ENCODE data around the gene ECSIT.
A peak's percentile ranks its signal among the peaks of the same experiment; 100 is the strongest.
"Not testable (repeated sequence)": the region's sequence is repeated elsewhere in the genome, so short reads cannot be mapped to it uniquely, and the experiment has no call there.

Gene ECSIT

GRCh38 chr19:11528551-11529341 is at the start of gene ECSIT:
TSS of gene ECSIT (minus strand) at chr19:11529134. CDS start at chr19:11519170, 9,964 bp downstream.
- H2AFZ ChIP-seq (ENCODE audit: low read depth, low read length), result peak within 1 kb of the TSS; percentile 90
- no peaks in the 10 kb centered on the region for H3K9me3 ChIP-seq (ENCODE audit: low read length)
- peaks cover 5% of the 10 kb centered on the region for H3K4me1 ChIP-seq (ENCODE audit: insufficient read depth, low read length)
- peak within 1 kb of the TSS; percentile 92 for H3K4me3 ChIP-seq (ENCODE audit: low read length)
- no peaks in the 10 kb centered on the region for H3K27me3 ChIP-seq (ENCODE audit: insufficient read depth, low read length)
- no peaks in the 10 kb centered on the region for H3K36me3 ChIP-seq (ENCODE audit: insufficient read depth, low read length)

DNA sequence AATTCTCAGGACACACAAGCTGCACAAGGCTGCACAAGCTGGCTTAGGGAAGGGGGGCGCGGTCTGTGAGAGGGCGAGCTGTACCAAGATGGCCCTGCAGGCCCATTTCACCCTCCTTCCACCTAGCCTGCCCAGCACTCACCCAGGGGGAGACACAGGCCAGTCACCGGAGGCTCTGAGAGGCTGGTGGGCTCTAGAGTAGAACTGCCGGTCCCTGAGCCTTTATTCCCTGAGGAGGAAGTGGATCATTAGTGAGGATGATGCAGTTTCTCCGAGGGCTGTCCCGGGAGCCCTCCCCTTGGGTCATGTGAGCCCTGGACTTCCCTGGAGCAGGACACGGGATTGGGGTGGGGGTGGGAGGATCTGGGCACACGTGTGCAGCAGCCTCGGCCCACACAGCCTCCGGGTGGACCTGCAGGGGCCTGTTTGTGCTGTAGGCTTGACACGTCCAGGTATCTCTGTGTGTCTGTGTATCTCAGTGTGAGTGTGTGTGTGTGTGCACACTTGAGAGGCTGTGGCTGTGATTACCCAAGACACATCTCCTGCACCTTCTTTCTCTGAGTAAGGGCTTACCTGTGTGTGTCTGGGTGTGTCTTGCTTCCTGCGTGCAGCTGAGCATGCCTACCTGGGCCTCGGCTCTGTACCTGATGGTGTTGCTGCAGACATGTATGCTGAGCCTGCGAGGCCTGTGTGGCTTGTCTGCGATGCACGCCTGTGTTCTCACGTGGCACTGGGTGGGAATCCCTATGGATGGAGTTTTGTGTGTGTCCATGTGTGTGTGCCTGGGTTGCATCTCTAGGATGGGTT is 48.7 kb upstream of the ECSIT start, which contains the start of gene ACP5:
Gene ACP5, minus strand, starts transcription at position 195 of the 807 bp plus-strand sequence. CDS start 328 bp downstream, outside the sequence.
- Histone ChIP-seq H3K4me1 (ENCODE audit: insufficient read depth, low read length) (peaks cover 9% of the 10 kb centered on the region), H3K36me3 (ENCODE audit: insufficient read depth, low read length) (no peaks in the 10 kb centered on the region), H3K27me3 (ENCODE audit: insufficient read depth, low read length) (no peaks in the 10 kb centered on the region), H2AFZ (ENCODE audit: low read depth, low read length) (no peak within 1 kb of the TSS), H3K9me3 (ENCODE audit: low read length) (no peaks in the 10 kb centered on the region), H3K4me3 (ENCODE audit: low read length) (no peak within 1 kb of the TSS)

GRCh38 chr19:11576227-11576626 is 47.3 kb upstream of the ECSIT start:
- Histone ChIP-seq H3K4me1 (ENCODE audit: insufficient read depth, low read length) (peaks cover 9% of the 10 kb centered on the region), H3K36me3 (ENCODE audit: insufficient read depth, low read length) (no peaks in the 10 kb centered on the region), H3K27me3 (ENCODE audit: insufficient read depth, low read length) (no peaks in the 10 kb centered on the region), H2AFZ (ENCODE audit: low read depth, low read length) (no peak overlapping the region), H3K4me3 (ENCODE audit: low read length) (no peak overlapping the region), H3K9me3 (ENCODE audit: low read length) (no peaks in the 10 kb centered on the region)

DNA sequence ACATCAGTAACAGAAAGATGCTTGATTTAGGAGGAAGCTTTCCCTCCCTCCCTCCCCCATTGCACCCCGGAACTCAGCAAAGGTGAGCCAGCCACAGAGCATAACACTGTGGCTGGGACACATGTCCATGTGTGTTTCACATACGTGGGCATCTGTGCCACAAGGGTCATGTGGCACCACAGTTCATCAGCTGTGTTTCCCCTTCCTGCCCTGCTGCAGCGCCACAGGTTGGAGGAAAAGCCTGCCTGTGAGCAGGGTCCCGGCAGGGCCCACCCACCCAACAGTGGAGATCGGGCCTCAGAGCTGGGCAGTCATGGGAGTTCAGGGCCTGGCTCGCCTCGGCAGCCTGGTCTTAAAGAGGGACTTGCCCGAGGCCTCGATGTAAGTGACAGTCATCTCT is 45.8 kb upstream of the ECSIT start:
- no peaks in the 10 kb centered on the region for H3K27me3 ChIP-seq (ENCODE audit: insufficient read depth, low read length)
- no peaks in the 10 kb centered on the region for H3K9me3 ChIP-seq (ENCODE audit: low read length)
- H3K36me3 ChIP-seq (ENCODE audit: insufficient read depth, low read length), result no peaks in the 10 kb centered on the region
- peaks cover 9% of the 10 kb centered on the region for H3K4me1 ChIP-seq (ENCODE audit: insufficient read depth, low read length)
- H3K4me3 ChIP-seq (ENCODE audit: low read length), result no peak overlapping the region
- H2AFZ ChIP-seq (ENCODE audit: low read depth, low read length), result no peak overlapping the region

DNA sequence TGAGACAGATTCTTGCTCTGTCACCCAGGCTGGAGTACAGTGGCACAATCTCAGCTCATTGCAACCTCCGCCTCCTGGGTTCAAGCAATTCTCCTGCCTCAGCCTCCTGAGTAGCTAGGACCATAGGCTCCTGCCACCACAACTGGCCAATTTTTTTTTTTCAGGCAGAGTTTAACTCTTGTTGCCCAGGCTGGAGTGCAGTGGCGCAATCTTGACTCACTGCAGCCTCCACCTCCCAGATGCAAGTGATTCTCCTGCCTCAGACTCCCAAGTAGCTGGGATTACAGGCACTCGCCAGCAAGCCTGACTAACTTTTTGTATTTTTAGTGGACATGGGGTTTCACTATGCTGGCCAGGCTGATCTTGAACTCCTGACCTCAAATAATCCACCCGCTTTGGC is 44.8 kb upstream of the ECSIT start:
- H3K27me3 ChIP-seq (ENCODE audit: insufficient read depth, low read length); H3K36me3 ChIP-seq (ENCODE audit: insufficient read depth, low read length); H3K4me3 ChIP-seq (ENCODE audit: low read length); H3K9me3 ChIP-seq (ENCODE audit: low read length); H2AFZ ChIP-seq (ENCODE audit: low read depth, low read length); H3K4me1 ChIP-seq (ENCODE audit: insufficient read depth, low read length): not testable (repeated sequence)

GRCh38 chr19:11573354-11573753 is 44.4 kb upstream of the ECSIT start:
- not testable (repeated sequence) for H3K36me3 ChIP-seq (ENCODE audit: insufficient read depth, low read length); H3K4me3 ChIP-seq (ENCODE audit: low read length); H3K27me3 ChIP-seq (ENCODE audit: insufficient read depth, low read length)

GRCh38 chr19:11570039-11570462 is 41.1 kb upstream of the ECSIT start:
- H3K36me3 ChIP-seq (ENCODE audit: insufficient read depth, low read length), result no peaks in the 10 kb centered on the region
- no peaks in the 10 kb centered on the region for H3K4me1 ChIP-seq (ENCODE audit: insufficient read depth, low read length)
- no peak overlapping the region for H3K4me3 ChIP-seq (ENCODE audit: low read length)
- no peaks in the 10 kb centered on the region for H3K9me3 ChIP-seq (ENCODE audit: low read length)
- H2AFZ ChIP-seq (ENCODE audit: low read depth, low read length), result no peak overlapping the region
- no peaks in the 10 kb centered on the region for H3K27me3 ChIP-seq (ENCODE audit: insufficient read depth, low read length)

More at GRCh38 chr19:11573354-11573753, 44.4 kb upstream of the ECSIT start:
- not testable (repeated sequence) for H3K9me3 ChIP-seq (ENCODE audit: low read length); H2AFZ ChIP-seq (ENCODE audit: low read depth, low read length); H3K4me1 ChIP-seq (ENCODE audit: insufficient read depth, low read length)

- no peak overlapping the region for H2AFZ ChIP-seq (ENCODE audit: low read depth, low read length)
- H3K9me3 ChIP-seq (ENCODE audit: low read length), result no peaks in the 10 kb centered on the region
- H3K36me3 ChIP-seq (ENCODE audit: insufficient read depth, low read length), result no peaks in the 10 kb centered on the region
Measured at GRCh38 chr19:11566164-11566563, 37.2 kb upstream of the ECSIT start.

GRCh38 chr19:11565649-11565980 is 36.7 kb upstream of the ECSIT start:
- not testable (repeated sequence) for H3K9me3 ChIP-seq (ENCODE audit: low read length); H3K4me1 ChIP-seq (ENCODE audit: insufficient read depth, low read length); H2AFZ ChIP-seq (ENCODE audit: low read depth, low read length); H3K4me3 ChIP-seq (ENCODE audit: low read length); H3K27me3 ChIP-seq (ENCODE audit: insufficient read depth, low read length); H3K36me3 ChIP-seq (ENCODE audit: insufficient read depth, low read length)

More at GRCh38 chr19:11566164-11566563, 37.2 kb upstream of the ECSIT start:
- Histone ChIP-seq H3K4me3 (ENCODE audit: low read length) (no peak overlapping the region), H3K27me3 (ENCODE audit: insufficient read depth, low read length) (no peaks in the 10 kb centered on the region), H3K4me1 (ENCODE audit: insufficient read depth, low read length) (no peaks in the 10 kb centered on the region)

- not testable (repeated sequence) for H3K9me3 ChIP-seq (ENCODE audit: low read length); H3K4me1 ChIP-seq (ENCODE audit: insufficient read depth, low read length); H2AFZ ChIP-seq (ENCODE audit: low read depth, low read length); H3K36me3 ChIP-seq (ENCODE audit: insufficient read depth, low read length); H3K4me3 ChIP-seq (ENCODE audit: low read length); H3K27me3 ChIP-seq (ENCODE audit: insufficient read depth, low read length)
Measured at GRCh38 chr19:11564082-11564807, 35.3 kb upstream of the ECSIT start.

DNA sequence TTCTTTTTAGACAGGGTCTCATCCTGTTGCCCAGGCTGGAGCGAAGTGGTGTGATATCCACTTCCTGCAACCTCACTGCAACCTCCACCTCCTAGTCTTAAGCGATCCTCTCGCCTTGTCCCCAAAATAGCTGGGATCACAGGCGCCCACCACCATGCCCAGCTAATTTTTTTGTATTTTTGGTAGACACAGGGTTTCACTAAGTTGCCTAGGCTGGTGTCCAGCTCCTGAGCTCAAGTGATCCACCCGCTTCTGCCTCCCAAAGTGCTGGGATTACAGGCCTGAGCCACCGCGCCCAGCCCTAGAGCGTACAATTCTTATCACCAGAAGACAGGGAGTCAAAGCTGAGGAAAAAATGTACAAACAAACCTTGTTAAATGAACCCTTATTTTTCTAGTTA is 34.6 kb upstream of the ECSIT start:
- Histone ChIP-seq H3K36me3 (ENCODE audit: insufficient read depth, low read length) (no peaks in the 10 kb centered on the region), H2AFZ (ENCODE audit: low read depth, low read length) (no peak overlapping the region), H3K4me1 (ENCODE audit: insufficient read depth, low read length) (peaks cover under 1% of the 10 kb centered on the region), H3K27me3 (ENCODE audit: insufficient read depth, low read length) (no peaks in the 10 kb centered on the region), H3K9me3 (ENCODE audit: low read length) (no peaks in the 10 kb centered on the region), H3K4me3 (ENCODE audit: low read length) (no peak overlapping the region)

DNA sequence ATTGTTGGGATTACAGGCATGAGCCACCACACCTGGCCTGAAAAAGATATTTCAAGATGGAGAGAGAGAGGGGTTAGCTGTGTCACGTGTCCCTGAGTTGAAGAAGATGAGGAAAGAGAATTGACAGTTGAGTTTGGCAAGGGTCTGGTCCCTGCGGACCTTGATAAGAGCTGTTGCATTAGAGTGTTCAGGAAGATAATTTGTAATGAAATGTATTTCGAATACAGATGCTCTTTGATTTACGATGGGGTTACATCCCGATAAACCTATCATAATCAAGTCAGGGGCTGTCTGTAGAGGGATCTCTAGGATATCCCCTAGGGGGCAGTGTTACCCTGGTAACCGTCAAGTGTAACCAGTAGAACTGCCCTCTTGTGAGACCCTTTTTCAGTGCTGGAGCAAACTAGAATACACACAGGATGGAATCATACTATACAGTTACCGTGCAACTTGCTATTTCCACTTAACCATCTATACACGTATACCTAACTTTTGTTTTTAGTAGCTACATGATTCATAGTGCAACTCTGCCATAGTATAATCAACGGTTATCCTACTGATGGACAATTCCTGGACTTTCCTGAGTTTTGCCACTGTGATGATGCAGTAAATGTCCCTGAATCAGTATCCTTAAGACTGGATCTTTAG is 31.6 kb upstream of the ECSIT start:
- H3K9me3 ChIP-seq (ENCODE audit: low read length), result no peaks in the 10 kb centered on the region
- no peaks in the 10 kb centered on the region for H3K27me3 ChIP-seq (ENCODE audit: insufficient read depth, low read length)
- H2AFZ ChIP-seq (ENCODE audit: low read depth, low read length), result no peak overlapping the region
- peaks cover 9% of the 10 kb centered on the region for H3K4me1 ChIP-seq (ENCODE audit: insufficient read depth, low read length)
- peaks cover 5% of the 10 kb centered on the region for H3K36me3 ChIP-seq (ENCODE audit: insufficient read depth, low read length)
- no peak overlapping the region for H3K4me3 ChIP-seq (ENCODE audit: low read length)
